Endothelial cell of umbilical vein (primary cell): ENCODE measurements around the gene FXYD7. TPM values are rescaled to one million over a fixed set of nuclear protein-coding genes. Genes with fewer than 3 reads are reported as not detected.

Experiments used
- BruUV-seq: library from RNA; stranded (reverse); fragments of 400-500 nt; replicated peaks from 2 replicates; lab custom pipeline; 2021; lab: Mats Ljungman, UMichigan
- CTCF ChIA-PET: fragments of 300-600, 350-600 bp; sonication (Branson Sonifier 250); formaldehyde crosslinking; loops from one replicate; lab custom pipeline; 2021; ENCODE audit warnings: antibody characterized with exemption, inconsistent platforms; lab: Charles Lee
- POLR2A ChIA-PET: fragments of 300-600, 350-600 bp; sonication (Branson Sonifier 250); formaldehyde crosslinking; loops from one replicate; lab custom pipeline; 2021; ENCODE audit warnings: antibody characterized with exemption, inconsistent platforms; lab: Charles Lee
- DNase-seq: peaks from one replicate; pipeline ENCODE4 v3.0.0-alpha.2; 2011; ENCODE audit warnings: low read depth, low spot score
- FAIRE-seq: peaks from 2 replicates; lab custom pipeline; 2011; peaks lifted over from hg19 to GRCh38; lab: Jason Lieb, UNC
- H2AFZ ChIP-seq: 2 replicates; pipeline ENCODE4 v1.6.0; 2012; ENCODE audit warnings: low read depth, low read length, control low read depth, inconsistent platforms
- H3K27ac ChIP-seq: 2 replicates; pipeline ENCODE4 v1.5.1; 2011; ENCODE audit warnings: low read depth, mild to moderate bottlenecking, control low read depth, low read length, moderate library complexity; ENCODE audit not compliant: insufficient read depth
- H3K27me3 ChIP-seq, 2 experiments: 2 replicates each; pipeline versions ENCODE4 v1.6.0 to v1.6.1; 2011; ENCODE audit warnings: low read length in 2 of 2, mixed read lengths in 1 of 2; ENCODE audit not compliant: control insufficient read depth in 2 of 2, insufficient read depth in 2 of 2
- H3K36me3 ChIP-seq, 2 experiments: 2 replicates in 1 of 2; 3 replicates in 1 of 2; pipeline ENCODE4 v1.5.1; 2011; ENCODE audit warnings: low read length in 2 of 2, mild to moderate bottlenecking in 1 of 2, moderate library complexity in 1 of 2; ENCODE audit not compliant: control insufficient read depth in 2 of 2, insufficient read depth in 2 of 2; ENCODE audit errors: extremely low read depth in 1 of 2
- H3K4me1 ChIP-seq: 3 replicates; pipeline ENCODE4 v1.5.1; 2011; ENCODE audit warnings: mild to moderate bottlenecking, low read length; ENCODE audit not compliant: control insufficient read depth, insufficient read depth; ENCODE audit errors: extremely low read depth
- H3K4me2 ChIP-seq: 2 replicates; pipeline ENCODE4 v1.6.1; 2011; ENCODE audit warnings: low read length, control low read depth, mixed read lengths; ENCODE audit not compliant: insufficient read depth
- H3K4me3 ChIP-seq, 3 experiments: fragments of 200-600 bp in 1 of 3; sonication (generic), shearing (Covaris generic) in 1 of 3; replicated peaks in 1 of 3; 2 replicates each; pipeline ENCODE4 v1.5.1; 2011 to 2016; ENCODE audit warnings: control low read depth in 3 of 3, low read length in 3 of 3, mild to moderate bottlenecking in 2 of 3, inconsistent platforms in 1 of 3, low read depth in 1 of 3, moderate library complexity in 1 of 3; ENCODE audit not compliant: insufficient read depth in 1 of 3
- H3K79me2 ChIP-seq: 2 replicates; pipeline ENCODE4 v1.6.0; 2012; ENCODE audit warnings: low read length, inconsistent platforms; ENCODE audit not compliant: control insufficient read depth, insufficient read depth
- H3K9ac ChIP-seq: replicated peaks from 2 replicates; pipeline ENCODE3; 2011; ENCODE audit warnings: low read length, control low read depth; ENCODE audit not compliant: insufficient read depth; ENCODE audit errors: extremely low read depth
- H3K9me1 ChIP-seq: replicated peaks from 3 replicates; pipeline ENCODE4 v1.6.0; 2011; ENCODE audit warnings: mild to moderate bottlenecking, low read length; ENCODE audit not compliant: control insufficient read depth, insufficient read depth; ENCODE audit errors: extremely low read depth
- H3K9me3 ChIP-seq: replicated peaks from 2 replicates; pipeline ENCODE4 v1.5.1; 2012; ENCODE audit warnings: low read length, inconsistent platforms; ENCODE audit not compliant: control insufficient read depth, insufficient read depth
- H4K20me1 ChIP-seq: replicated peaks from 2 replicates; pipeline ENCODE3; 2011; ENCODE audit warnings: mild to moderate bottlenecking, low read length; ENCODE audit not compliant: control insufficient read depth, insufficient read depth; ENCODE audit errors: extremely low read depth
- CTCF ChIP-seq, 2 donors: IDR thresholded peaks; 1 replicate in 1 of 2; 2 replicates in 1 of 2; pipeline ENCODE4 v1.5.1; 2011; ENCODE audit warnings: low read length in 2 of 2, mild to moderate bottlenecking in 2 of 2, moderate library complexity in 2 of 2, control low read depth in 1 of 2, inconsistent platforms in 1 of 2, low read depth in 1 of 2; ENCODE audit not compliant: insufficient read depth in 1 of 2; ENCODE audit errors: extremely low read depth in 1 of 2
- EZH2 ChIP-seq: IDR thresholded peaks from 2 replicates; pipeline ENCODE4 v1.6.1; 2012; ENCODE audit warnings: borderline replicate concordance, low read depth, mild to moderate bottlenecking, moderate library complexity, low read length, inconsistent platforms; ENCODE audit not compliant: severe bottlenecking
- dilution Hi-C: fragments of 300-500 bp; cut with MboI; formaldehyde crosslinking; loops from one replicate; pipeline ENCODE4 v1.15.0; 2019; ENCODE audit warnings: low sequenced_read_pairs; ENCODE audit not compliant: extremely low pct_ligation_motif_present
- intact Hi-C: fragments of 100-400 bp; cut with micrococcal nuclease; formaldehyde crosslinking; loops from one replicate; pipeline ENCODE4 v1.10.0; 2022
- polyA plus RNA-seq, 4 experiments: library from polyadenylated mRNA; depleted of rRNA in 3 of 4; stranded (reverse) in 3 of 4; unstranded in 1 of 4; fragments of >200 nt; gene quantifications; 2 replicates each; pipeline versions ENCODE4 v1.2.1 to v1.2.3, GENCODE V29; 2011 to 2012; ENCODE audit warnings: missing spikeins in 1 of 4
- total RNA-seq: library from RNA; stranded (reverse); gene quantifications from 2 replicates; pipeline ENCODE4 v1.2.3, GENCODE V29; 2021

The FXYD7 gene
- total and polyA plus RNA-seq, 2 donors (not counting 3 experiments of a cell fraction or from before 2014, with no cell fraction given) = not detected

GRCh38 chr19:35135389-35135909, 7.6 kb upstream of the FXYD7 start:
- BruUV-seq = no TSS peak

More at GRCh38 chr19:35135389-35135909, 7.6 kb upstream of the FXYD7 start:
- no peak overlapping the region for H2AFZ ChIP-seq
- dilution Hi-C loops = no loop called here
- H3K4me3 ChIP-seq = no peak overlapping the region
- FAIRE-seq (peak; percentile 70), DNase-seq (peak; percentile 67)
- no peaks in the 10 kb centered on the region for H3K27me3 ChIP-seq
- no peaks in the 10 kb centered on the region for H3K9me1 ChIP-seq
- intact Hi-C loops = loop anchor here (1.0 kb wide), 3 partner anchors 21 to 91 kb away; no protein-coding TSS in a partner anchor
- no peak overlapping the region for H3K4me2 ChIP-seq
- ChIA-PET CTCF (interaction anchor here (0.6 to 4.8 kb wide), 16 partner anchors 8 to 496 kb away, joined by 3 to 52 read pairs (median 9); partner anchors contain the start of genes FXYD3 and FXYD5), POLR2A (interaction anchor here (0.5 kb wide), 1 partner anchor 19 kb away, joined by 4 read pairs; the partner anchor contains the start of gene FXYD5)
- no peak overlapping the region for H3K27ac ChIP-seq
- no peaks in the 10 kb centered on the region for H4K20me1 ChIP-seq
- no peaks in the 10 kb centered on the region for H3K36me3 ChIP-seq
- TF ChIP-seq CTCF (IDR thresholded peaks at IDR 0.05; ENCODE audit: extremely low read depth in 1 of 2, insufficient read depth in 1 of 2, low read depth in 1 of 2, low read length in 2 of 2) = peak; percentile 82 to 92
- TF ChIP-seq EZH2 = no peak
- H3K9ac ChIP-seq = no peak overlapping the region
- no peaks in the 10 kb centered on the region for H3K9me3 ChIP-seq
- H3K79me2 ChIP-seq = no peaks in the 10 kb centered on the region
- no peaks in the 10 kb centered on the region for H3K4me1 ChIP-seq
